GM12878 (cell line): Measurements from ENCODE around the gene SMARCC1.

Experiments used
- EP300 ChIP-seq, 2 experiments: fragments of 150-350 bp in 1 of 2; IDR thresholded peaks; 2 replicates each; pipeline ENCODE4 v1.6.1; 2011 to 2012; ENCODE audit warnings: low read depth in 2 of 2, low read length in 2 of 2, borderline replicate concordance in 1 of 2, improper control_type of control experiment in 1 of 2, inconsistent platforms in 1 of 2; ENCODE audit not compliant: control insufficient read depth in 1 of 2
- POLR2A ChIP-seq: IDR thresholded peaks from 2 replicates; pipeline ENCODE4 v1.6.1; 2011; ENCODE audit warnings: low read depth, mild to moderate bottlenecking, low read length
- TF ChIP-seq, protein P1 (sequence below): fragments of 150-350 bp; IDR thresholded peaks from 2 replicates; pipeline ENCODE4 v1.6.1; 2014; ENCODE audit warnings: mild to moderate bottlenecking, low read depth, low read length

DNA sequence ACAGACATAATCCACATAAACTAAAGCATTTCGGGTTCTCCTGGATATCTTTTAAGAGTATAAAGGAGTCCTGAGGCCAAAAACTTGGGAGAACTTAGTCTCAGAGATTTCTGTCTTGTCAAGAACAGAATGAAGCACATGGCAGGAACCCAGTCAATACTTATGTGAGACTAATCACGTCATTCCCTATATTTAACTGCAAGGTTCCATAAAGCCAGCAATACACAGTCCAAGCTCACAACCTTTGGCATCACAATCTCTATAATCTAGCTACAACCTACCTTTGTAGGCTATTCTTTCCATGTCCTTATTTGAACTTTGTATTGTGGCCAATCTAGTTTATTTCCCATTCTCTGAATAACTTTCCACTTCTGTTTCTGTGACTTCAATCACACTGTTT is 134.1 kb downstream of the SMARCC1 start:
- TF ChIP-seq POLR2A, result no peak
- TF ChIP-seq, protein P1, sequence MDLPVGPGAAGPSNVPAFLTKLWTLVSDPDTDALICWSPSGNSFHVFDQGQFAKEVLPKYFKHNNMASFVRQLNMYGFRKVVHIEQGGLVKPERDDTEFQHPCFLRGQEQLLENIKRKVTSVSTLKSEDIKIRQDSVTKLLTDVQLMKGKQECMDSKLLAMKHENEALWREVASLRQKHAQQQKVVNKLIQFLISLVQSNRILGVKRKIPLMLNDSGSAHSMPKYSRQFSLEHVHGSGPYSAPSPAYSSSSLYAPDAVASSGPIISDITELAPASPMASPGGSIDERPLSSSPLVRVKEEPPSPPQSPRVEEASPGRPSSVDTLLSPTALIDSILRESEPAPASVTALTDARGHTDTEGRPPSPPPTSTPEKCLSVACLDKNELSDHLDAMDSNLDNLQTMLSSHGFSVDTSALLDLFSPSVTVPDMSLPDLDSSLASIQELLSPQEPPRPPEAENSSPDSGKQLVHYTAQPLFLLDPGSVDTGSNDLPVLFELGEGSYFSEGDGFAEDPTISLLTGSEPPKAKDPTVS, result no peak
- TF ChIP-seq EP300 (IDR thresholded peaks at IDR 0.05; ENCODE audit: borderline replicate concordance in 1 of 2, control insufficient read depth in 1 of 2, low read depth in 2 of 2, low read length in 2 of 2), result no peak
